Measurements from ENCODE around the gene CD40.

The CD40 gene

GRCh38 chr20:46169245-46170171 lies 51.4 kb downstream of the CD40 start:
- H3K4me1 ChIP-seq, result no peaks in the 10 kb centered on the region
- no peaks in the 10 kb centered on the region for H3K36me3 ChIP-seq (replicated peaks)
- H3K4me3 ChIP-seq, result no peak overlapping the region
- H3K27me3 ChIP-seq (ENCODE audit: low read depth), result peaks cover 26% of the 10 kb centered on the region
- in situ Hi-C loops (cut with MboI; ENCODE audit: low sequenced_read_pairs), result no loop called here
- H3K9me3 ChIP-seq, result no peaks in the 10 kb centered on the region
- DNase-seq (ENCODE audit: low spot score in 2 of 2), result no peak

- H3K4me3 ChIP-seq, result no peak overlapping the region
- H3K27me3 ChIP-seq (ENCODE audit: low read depth), result peaks cover 35% of the 10 kb centered on the region
- H3K36me3 ChIP-seq (replicated peaks), result no peaks in the 10 kb centered on the region
- no peaks in the 10 kb centered on the region for H3K4me1 ChIP-seq
- DNase-seq (ENCODE audit: low spot score in 2 of 2), result no peak
- in situ Hi-C loops (cut with MboI; ENCODE audit: low sequenced_read_pairs), result no loop called here
- no peaks in the 10 kb centered on the region for H3K9me3 ChIP-seq
Measured at GRCh38 chr20:46171476-46171875, 53.4 kb downstream of the CD40 start.

- H3K36me3 ChIP-seq (replicated peaks), result no peaks in the 10 kb centered on the region
- DNase-seq (ENCODE audit: low spot score in 2 of 2), result no peak
- no peak overlapping the region for H3K4me3 ChIP-seq
- in situ Hi-C loops (cut with MboI; ENCODE audit: low sequenced_read_pairs), result no loop called here
- H3K9me3 ChIP-seq, result no peaks in the 10 kb centered on the region
- no peaks in the 10 kb centered on the region for H3K4me1 ChIP-seq
- H3K27me3 ChIP-seq (ENCODE audit: low read depth), result peaks cover 35% of the 10 kb centered on the region
Measured at GRCh38 chr20:46171909-46172308, 53.8 kb downstream of the CD40 start.

- Histone ChIP-seq H3K4me3 (no peak overlapping the region), H3K36me3 (replicated peaks) (no peaks in the 10 kb centered on the region), H3K27me3 (ENCODE audit: low read depth) (peaks cover 35% of the 10 kb centered on the region), H3K9me3 (no peaks in the 10 kb centered on the region), H3K4me1 (no peaks in the 10 kb centered on the region)
- DNase-seq (ENCODE audit: low spot score in 2 of 2), result no peak
- in situ Hi-C loops (cut with MboI; ENCODE audit: low sequenced_read_pairs), result no loop called here
Measured at GRCh38 chr20:46172455-46172854, 54.3 kb downstream of the CD40 start.

GRCh38 chr20:46172961-46173536 lies 54.9 kb downstream of the CD40 start:
- Histone ChIP-seq H3K36me3 (replicated peaks) (no peaks in the 10 kb centered on the region), H3K9me3 (no peaks in the 10 kb centered on the region), H3K4me1 (no peaks in the 10 kb centered on the region), H3K4me3 (no peak overlapping the region), H3K27me3 (ENCODE audit: low read depth) (peaks cover 35% of the 10 kb centered on the region)
- in situ Hi-C loops (cut with MboI; ENCODE audit: low sequenced_read_pairs), result no loop called here
- DNase-seq (ENCODE audit: low spot score in 2 of 2), result no peak

- Histone ChIP-seq H3K27me3 (ENCODE audit: low read depth) (peaks cover 35% of the 10 kb centered on the region), H3K4me3 (no peak overlapping the region), H3K36me3 (replicated peaks) (no peaks in the 10 kb centered on the region), H3K4me1 (no peaks in the 10 kb centered on the region), H3K9me3 (no peaks in the 10 kb centered on the region)
- in situ Hi-C loops (cut with MboI; ENCODE audit: low sequenced_read_pairs), result no loop called here
- no peak for DNase-seq (ENCODE audit: low spot score in 2 of 2)
Measured at GRCh38 chr20:46173652-46174468, 55.7 kb downstream of the CD40 start.

- DNase-seq (ENCODE audit: low spot score in 2 of 2), result peak; percentile 46 to 88
- Histone ChIP-seq H3K27me3 (ENCODE audit: low read depth) (peaks cover 35% of the 10 kb centered on the region), H3K36me3 (replicated peaks) (no peaks in the 10 kb centered on the region), H3K4me1 (no peaks in the 10 kb centered on the region), H3K4me3 (no peak overlapping the region), H3K9me3 (no peaks in the 10 kb centered on the region)
- in situ Hi-C loops (cut with MboI; ENCODE audit: low sequenced_read_pairs), result no loop called here
Measured at GRCh38 chr20:46174469-46175126, 56.5 kb downstream of the CD40 start.

- no peak overlapping the region for H3K4me3 ChIP-seq
Measured at GRCh38 chr20:46175127-46175494, 57.0 kb downstream of the CD40 start.

GRCh38 chr20:46176739-46177378 lies 58.7 kb downstream of the CD40 start:
- H3K27me3 ChIP-seq (ENCODE audit: low read depth), result peaks cover 33% of the 10 kb centered on the region
- no peak for DNase-seq (ENCODE audit: low spot score in 2 of 2)
- no peaks in the 10 kb centered on the region for H3K4me1 ChIP-seq
- no peaks in the 10 kb centered on the region for H3K9me3 ChIP-seq
- no peak overlapping the region for H3K4me3 ChIP-seq
- no peaks in the 10 kb centered on the region for H3K36me3 ChIP-seq (replicated peaks)
- in situ Hi-C loops (cut with MboI; ENCODE audit: low sequenced_read_pairs), result no loop called here

More at GRCh38 chr20:46175127-46175494, 57.0 kb downstream of the CD40 start:
- Histone ChIP-seq H3K36me3 (replicated peaks) (no peaks in the 10 kb centered on the region), H3K27me3 (ENCODE audit: low read depth) (peaks cover 31% of the 10 kb centered on the region), H3K9me3 (no peaks in the 10 kb centered on the region), H3K4me1 (no peaks in the 10 kb centered on the region)
- DNase-seq (ENCODE audit: low spot score in 2 of 2), result no peak
- in situ Hi-C loops (cut with MboI; ENCODE audit: low sequenced_read_pairs), result no loop called here

GRCh38 chr20:46177768-46178167 lies 59.7 kb downstream of the CD40 start:
- in situ Hi-C loops (cut with MboI; ENCODE audit: low sequenced_read_pairs), result no loop called here
- DNase-seq (ENCODE audit: low spot score in 2 of 2), result no peak
- Histone ChIP-seq H3K4me3 (no peak overlapping the region), H3K4me1 (no peaks in the 10 kb centered on the region), H3K27me3 (ENCODE audit: low read depth) (peaks cover 28% of the 10 kb centered on the region), H3K36me3 (replicated peaks) (no peaks in the 10 kb centered on the region), H3K9me3 (no peaks in the 10 kb centered on the region)

- in situ Hi-C loops (cut with MboI; ENCODE audit: low sequenced_read_pairs), result no loop called here
- no peaks in the 10 kb centered on the region for H3K36me3 ChIP-seq (replicated peaks)
- no peak for DNase-seq (ENCODE audit: low spot score in 2 of 2)
- H3K9me3 ChIP-seq, result no peaks in the 10 kb centered on the region
- H3K4me1 ChIP-seq, result no peaks in the 10 kb centered on the region
- H3K27me3 ChIP-seq (ENCODE audit: low read depth), result peaks cover 18% of the 10 kb centered on the region
- H3K4me3 ChIP-seq, result no peak overlapping the region
Measured at GRCh38 chr20:46178891-46179290, 60.8 kb downstream of the CD40 start.
